GM20000 (cell line): ENCODE data around the gene GDF10.

Experiments used
- DNase-seq: peaks from one replicate; pipeline ENCODE4 v3.0.0; 2012; ENCODE audit warnings: low spot score
- CTCF ChIP-seq: IDR thresholded peaks from 2 replicates; pipeline ENCODE4 v1.5.1; 2012; ENCODE audit warnings: mild to moderate bottlenecking, control low read depth; ENCODE audit errors: extremely low read depth, missing control alignments

Gene GDF10

GRCh38 chr10:47261556-47261955, 38.4 kb upstream of the GDF10 start:
- DNase-seq: no peak
- TF ChIP-seq CTCF: no peak

GRCh38 chr10:47262606-47263533, 37.1 kb upstream of the GDF10 start:
- no peak for TF ChIP-seq CTCF
- no peak for DNase-seq

GRCh38 chr10:47264797-47265281, 35.2 kb upstream of the GDF10 start:
- no peak for TF ChIP-seq CTCF
- DNase-seq: no peak

GRCh38 chr10:47266602-47267001, 33.4 kb upstream of the GDF10 start:
- no peak for TF ChIP-seq CTCF
- DNase-seq: no peak

GRCh38 chr10:47268696-47269095, 31.3 kb upstream of the GDF10 start:
- no peak for TF ChIP-seq CTCF
- no peak for DNase-seq

- no peak for DNase-seq
- no peak for TF ChIP-seq CTCF
Observed at GRCh38 chr10:47269294-47269693, 30.7 kb upstream of the GDF10 start.

- no peak for DNase-seq
- no peak for TF ChIP-seq CTCF
Observed at GRCh38 chr10:47276071-47276470, 23.9 kb upstream of the GDF10 start.
